Stimulated activated CD4-positive, alpha-beta T cell treated with anti-CD3 and anti-CD28 coated beads, Interleukin-2, amount 100 ng/mL, for 48 hours (primary cell): ENCODE measurements around the gene EFNA1.
"Not testable (repeated sequence)": the region's sequence is repeated elsewhere in the genome, so short reads cannot be mapped to it uniquely, and the experiment has no call there.

Experiments used
- DNase-seq, 2 donors: peaks; one replicate each; pipeline ENCODE4 v3.0.0-alpha.2; 2020

EFNA1 gene

DNA sequence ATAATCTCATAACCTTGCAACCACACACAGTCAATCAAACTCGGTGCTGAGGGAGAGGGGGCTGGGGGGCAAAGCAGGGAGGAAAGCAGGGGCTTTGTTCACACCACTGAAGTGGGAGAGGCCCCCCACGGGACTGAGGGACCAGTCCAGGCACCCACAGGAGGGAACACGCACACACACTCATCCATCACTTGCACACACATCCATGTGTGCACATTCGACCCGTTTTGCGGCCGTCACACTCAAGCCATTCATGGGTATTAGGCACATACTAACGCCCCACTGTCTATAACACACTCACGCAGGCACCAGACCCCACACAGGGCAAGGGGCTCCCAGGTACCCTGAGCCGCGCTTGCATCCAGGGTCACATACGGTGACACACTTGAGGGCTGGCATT lies 35.0 kb upstream of the EFNA1 start:
- DNase-seq: no peak

- DNase-seq: no peak
Observed at GRCh38 chr1:155093911-155094621, 33.6 kb upstream of the EFNA1 start.

DNA sequence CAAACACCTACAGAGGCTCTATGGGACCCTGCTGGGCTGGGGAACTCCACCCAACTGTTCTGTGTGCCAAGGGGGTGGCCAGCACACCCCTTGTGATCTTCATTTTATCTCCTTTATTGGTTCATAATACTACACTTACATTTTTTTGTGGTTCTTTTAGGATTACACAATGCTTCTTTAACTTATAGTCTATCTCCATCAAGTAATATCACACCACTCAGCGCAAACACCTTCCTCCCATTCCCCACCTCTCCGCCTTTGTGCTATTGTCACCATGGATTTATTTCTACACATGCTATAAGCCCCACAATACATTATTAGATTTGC lies 33.1 kb upstream of the EFNA1 start:
- no peak for DNase-seq

DNA sequence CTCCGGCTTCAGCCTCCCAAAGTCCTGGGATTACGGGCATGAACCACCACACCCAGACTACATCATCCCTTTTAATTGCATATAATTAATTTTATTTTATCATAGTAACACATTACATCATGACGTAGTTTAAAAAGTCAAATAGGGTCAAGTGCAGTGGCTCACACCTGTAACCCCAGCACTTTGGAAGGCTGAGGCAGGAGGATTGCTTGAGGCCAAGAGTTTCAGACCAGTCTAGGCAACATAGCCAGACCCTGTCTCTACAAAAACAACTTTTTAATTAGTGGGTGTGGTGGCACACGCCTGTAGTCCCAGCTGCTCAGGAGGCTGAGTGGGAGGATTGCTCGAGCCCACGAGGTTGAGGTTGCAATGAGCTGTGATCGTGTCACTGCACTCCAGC lies 28.3 kb upstream of the EFNA1 start:
- DNase-seq: no peak

DNA sequence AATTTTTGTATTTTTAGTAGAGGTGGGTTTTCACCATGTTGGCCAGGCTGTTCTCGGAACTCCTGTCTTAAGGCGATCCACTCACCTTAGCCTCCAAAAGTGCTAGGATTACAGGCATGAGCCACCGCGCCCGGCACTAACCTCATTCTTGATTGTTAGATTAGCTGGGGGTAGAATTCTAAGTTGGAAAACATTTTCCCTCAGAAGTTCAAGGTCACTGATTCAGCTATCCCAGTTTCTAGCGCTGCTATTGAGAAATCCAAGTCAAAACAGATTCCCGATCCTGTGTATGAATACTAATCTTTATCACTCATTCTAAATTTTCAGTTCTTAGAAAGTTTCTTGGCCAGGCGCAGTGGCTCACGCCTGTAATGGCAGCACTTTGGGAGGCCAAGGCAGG lies 24.4 kb upstream of the EFNA1 start:
- no peak for DNase-seq

DNA sequence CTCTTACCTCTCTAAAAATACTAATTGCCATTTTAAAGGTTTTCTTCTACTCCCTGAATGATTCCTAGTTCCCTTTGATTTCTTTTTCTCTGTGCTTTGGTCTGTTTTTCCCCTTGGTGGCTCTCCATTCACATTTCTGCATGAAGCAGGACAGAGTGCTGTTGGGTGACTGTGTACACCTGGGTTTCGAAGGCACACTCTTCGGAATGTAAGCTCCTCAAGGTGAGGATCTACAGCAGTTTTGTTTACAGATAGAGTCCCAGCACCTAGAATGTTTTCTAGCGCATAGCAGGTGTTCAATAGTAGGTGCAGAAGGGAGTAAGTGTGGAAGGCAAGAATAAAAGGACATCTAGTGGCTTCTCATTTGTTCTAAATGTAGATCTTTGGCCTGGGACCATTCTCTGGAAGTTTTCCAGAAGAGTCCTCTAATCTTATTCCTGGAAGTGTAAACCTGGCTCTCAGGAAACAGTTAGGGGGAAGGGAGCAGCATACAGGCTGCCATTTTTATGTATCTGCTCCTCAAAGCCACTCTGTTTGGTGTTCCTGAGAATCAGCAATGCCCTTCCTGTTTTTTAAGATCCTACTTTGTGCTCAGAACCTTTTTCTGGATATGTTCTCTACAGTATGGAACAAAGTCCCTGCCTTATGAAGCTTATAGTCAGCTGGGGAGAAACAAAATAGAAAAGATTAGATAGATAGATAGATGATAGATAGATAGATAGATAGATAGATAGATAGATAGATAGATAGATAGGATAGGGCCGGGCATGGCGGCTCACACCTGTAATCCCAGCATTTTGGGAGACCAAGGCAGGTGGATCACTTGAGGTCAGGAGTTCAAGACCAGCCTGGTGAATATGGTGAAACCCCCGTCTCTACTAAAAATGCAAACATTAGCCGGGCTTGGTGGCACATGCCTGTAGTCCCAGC lies 22.8 kb upstream of the EFNA1 start:
- DNase-seq: no peak

- DNase-seq: no peak
Observed at GRCh38 chr1:155105604-155106011, 22.1 kb upstream of the EFNA1 start.

GRCh38 chr1:155106862-155107261 lies 20.8 kb upstream of the EFNA1 start:
- no peak for DNase-seq

DNA sequence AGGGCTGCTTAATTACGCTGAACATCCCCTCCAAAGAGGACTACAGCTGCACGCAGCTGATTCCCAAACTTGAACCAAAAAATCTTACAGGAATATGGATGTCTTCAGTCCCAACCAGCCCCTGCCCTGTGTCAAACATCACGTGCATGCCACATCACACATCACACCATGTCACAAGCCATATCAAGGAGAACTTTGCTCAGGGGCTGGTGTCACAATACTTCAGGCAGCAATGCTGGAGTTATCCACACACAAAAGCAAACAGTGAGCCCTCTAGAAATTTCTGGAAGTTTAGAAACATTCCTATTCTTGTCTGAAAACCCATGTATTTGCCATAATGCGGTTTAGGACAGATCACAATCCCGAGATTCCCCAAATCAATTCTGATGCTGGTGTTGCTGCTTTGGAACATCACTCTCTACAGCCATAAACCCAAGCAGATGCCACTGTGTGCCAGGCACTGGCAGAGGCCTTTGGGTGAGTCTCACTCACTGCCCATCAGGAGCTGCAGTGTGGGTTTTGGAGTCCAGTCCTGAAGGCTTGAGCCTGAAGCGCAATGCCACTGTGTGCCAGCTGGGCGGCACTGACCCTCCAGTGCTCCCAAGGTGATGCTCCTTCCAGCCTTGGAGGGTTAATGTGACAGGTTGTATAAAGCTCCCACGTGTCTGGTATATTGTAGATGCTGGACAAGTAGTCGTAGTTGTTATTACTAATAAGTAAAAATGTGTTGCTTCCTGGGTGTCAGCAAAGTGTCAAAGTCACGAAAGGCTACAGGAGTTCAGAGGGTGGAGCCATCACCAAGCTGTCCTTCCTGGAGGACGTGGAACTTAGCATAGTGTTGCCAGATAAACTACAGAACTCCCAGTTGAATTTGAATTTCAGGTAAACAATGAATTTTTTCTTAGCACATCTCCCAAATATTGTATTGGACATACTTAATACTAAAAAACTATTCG lies 20.1 kb upstream of the EFNA1 start:
- no peak for DNase-seq

DNA sequence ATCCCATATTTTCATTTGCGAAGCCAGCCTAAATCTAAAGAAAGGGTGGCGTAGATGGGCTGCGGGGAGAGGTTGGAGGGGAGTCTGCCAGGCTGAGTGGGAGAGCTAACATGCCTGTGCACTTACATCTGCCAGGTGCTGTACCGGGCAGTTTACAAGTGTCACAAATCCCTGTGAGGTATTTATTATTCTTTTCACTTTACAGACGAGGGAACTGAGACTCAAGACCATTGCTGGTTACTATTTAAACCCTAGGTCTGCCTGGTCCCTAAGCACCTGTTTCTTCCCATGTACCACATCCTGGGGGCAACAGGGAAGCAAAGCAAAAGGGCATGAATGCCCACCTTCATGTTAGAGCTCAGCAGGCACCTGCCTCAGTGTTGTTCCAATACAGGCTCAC lies 19.4 kb upstream of the EFNA1 start:
- no peak for DNase-seq

- no peak for DNase-seq
Observed at GRCh38 chr1:155110381-155110780, 17.3 kb upstream of the EFNA1 start.

- DNase-seq: no peak
Observed at GRCh38 chr1:155110826-155111225, 16.9 kb upstream of the EFNA1 start.

- no peak for DNase-seq
Observed at GRCh38 chr1:155113450-155113980, 14.2 kb upstream of the EFNA1 start.

DNA sequence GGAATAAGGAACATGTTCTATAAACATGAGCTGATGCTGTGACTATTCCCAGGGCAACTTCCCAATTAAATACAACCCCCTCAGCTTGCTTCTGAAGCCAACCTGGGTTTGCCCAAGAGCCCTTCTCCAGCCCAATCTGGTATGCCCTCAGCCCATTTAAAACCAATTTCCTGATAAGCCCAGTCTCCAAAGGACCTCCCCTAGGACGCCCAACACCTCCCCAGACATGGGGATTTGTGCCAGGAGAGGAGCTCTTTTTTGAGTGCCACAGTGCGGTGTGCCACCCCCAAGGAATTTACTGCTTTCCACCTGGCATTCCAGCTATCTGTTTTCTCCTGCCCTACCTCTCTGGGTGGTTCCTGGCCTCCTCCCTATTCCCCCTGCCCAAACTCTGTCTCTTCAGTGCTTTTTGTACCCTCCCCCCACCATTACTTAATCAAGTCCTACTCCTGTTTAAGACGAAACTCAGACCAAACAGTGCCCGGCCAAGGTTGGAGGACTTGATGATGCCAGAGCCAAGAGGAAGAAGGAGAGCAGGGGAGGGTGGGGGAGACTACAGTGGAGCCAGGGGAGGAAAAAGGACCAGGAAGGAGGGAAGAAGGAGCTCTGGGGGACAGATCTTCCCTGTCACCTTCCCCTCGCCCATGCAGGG lies 11.4 kb upstream of the EFNA1 start:
- DNase-seq: no peak

- no peak for DNase-seq
Observed at GRCh38 chr1:155117610-155118009, 10.1 kb upstream of the EFNA1 start.

DNA sequence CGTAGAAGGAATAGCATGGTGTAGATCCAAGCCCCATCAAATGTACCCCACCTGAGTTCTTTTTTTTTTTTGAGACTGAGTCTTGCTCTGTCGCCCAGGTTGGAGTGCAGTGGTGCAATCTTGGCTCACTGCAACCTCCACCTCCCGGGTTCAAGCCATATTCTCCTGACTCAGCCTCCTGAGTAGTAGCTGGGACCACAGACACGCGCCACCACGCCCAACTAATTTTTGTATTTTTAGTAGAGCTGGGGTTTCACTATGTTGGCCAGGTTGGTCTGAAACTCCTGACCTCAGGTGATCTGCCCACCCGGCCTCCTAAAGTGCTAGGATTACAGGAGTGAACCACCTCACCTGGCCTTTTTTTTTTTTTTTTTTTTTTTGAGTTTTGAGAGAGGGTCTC lies 9.6 kb upstream of the EFNA1 start:
- not testable (repeated sequence) for DNase-seq

DNA sequence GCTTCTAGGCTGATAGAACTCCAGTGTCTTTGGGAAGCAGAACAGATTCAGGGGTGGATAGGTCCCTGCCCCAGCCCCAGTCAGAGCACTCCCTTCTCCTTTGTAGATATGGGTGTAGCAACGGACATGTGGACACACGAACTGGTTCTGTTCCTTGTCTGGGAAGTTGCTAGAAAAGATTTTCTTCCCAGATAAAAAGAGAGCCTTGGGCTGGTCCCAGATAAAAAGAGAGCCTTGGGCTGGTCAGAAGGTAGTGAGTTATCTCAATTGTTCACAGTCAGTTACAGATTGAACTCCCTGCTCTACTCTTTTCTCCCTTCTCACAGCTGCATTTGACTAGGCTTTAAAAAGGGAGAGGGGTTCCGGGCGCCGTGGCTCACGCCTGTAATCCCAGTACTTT lies 7.4 kb upstream of the EFNA1 start:
- no peak for DNase-seq

DNA sequence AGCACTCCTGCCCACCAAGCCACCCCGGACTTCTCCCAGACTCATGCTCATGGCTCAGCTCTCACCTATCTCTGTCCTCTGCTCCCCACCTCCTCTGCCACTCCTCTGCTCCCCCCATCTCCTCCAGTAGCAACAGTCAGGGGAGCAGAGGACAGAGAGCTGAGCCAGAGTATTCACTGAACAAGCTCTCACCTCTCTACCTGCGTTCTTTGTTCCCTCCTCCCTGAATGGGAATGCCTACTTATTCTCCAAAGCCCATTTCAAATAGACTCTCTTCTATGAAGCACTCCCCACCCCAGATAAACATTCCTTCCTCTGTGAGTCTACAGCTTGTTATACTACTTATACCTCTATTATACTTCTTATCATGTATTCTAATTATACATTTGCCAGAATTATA lies 6.4 kb upstream of the EFNA1 start:
- DNase-seq: no peak

DNA sequence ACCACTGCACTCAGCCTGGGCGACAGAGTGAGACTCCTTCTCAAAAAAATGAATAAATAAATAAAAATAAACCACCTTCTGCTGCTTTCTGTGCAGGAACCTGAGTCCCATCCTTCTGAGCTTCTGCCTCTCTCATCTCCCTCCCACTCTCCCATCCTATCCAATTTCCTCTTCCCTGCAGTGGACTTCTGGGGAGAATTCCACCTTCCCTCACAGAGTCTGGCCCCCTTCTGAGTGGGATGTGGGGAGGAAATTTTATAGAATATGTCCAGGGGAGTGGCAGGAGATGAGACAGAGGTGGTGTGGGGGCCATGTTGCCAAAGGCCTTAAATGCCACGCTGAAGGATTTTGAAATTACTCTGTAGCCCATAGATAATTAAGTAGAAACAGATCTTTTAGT lies 5.4 kb upstream of the EFNA1 start:
- no peak for DNase-seq

- no peak for DNase-seq
Observed at GRCh38 chr1:155123801-155124200, 3.9 kb upstream of the EFNA1 start.

DNA sequence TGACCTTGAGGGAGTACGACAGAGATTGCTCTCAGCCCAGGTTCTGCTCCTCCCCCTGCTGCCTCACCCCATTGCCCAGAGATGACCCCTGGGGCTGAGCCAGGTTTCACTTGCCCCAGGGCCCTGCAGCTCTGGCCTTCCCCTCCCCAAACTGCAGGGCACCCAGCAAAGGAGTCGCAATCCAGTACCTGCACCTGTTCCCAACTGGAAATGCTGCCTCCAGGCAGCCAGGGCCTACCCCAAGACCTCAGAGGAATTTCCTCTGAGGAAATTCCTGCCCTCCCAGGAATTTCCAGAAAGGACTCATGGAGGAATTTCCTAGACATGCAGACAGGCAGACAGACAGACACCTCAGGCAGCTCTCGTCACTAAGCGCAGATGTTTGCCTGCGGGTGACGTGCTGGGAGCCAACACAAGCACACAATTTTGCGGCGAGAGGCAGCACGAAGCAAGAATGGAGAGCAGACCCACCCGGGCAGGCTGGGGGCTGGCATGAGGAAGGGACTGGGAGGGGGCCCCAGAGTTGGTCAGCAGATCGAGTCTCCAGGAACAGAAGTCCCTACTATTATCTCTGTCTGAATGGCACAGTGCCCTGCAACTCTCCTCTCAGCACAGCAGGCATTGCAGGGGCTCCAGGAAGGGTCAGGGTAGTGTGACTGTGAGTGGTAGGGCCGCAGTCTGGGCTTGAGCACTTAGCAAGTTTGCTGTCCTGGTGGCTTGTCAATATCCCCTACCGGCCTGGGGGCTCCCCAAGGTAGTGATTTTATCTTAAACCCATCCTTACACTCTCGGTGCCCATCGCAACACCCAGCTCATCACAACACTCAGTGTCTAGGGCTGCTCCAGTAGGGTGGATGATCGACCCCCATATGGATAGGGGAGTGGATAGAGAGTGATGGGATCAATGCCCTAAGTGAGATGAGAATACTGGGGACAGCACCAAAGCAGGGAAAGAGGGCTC lies 2.9 kb upstream of the EFNA1 start:
- DNase-seq: no peak
